ENCODE measurements around the gene GAB2. TPM values are rescaled to one million over a fixed set of nuclear protein-coding genes. Genes with fewer than 3 reads are reported as not detected.

GAB2 gene
- total RNA-seq, 1 donor from 2014 or later = 22.4 TPM

DNA sequence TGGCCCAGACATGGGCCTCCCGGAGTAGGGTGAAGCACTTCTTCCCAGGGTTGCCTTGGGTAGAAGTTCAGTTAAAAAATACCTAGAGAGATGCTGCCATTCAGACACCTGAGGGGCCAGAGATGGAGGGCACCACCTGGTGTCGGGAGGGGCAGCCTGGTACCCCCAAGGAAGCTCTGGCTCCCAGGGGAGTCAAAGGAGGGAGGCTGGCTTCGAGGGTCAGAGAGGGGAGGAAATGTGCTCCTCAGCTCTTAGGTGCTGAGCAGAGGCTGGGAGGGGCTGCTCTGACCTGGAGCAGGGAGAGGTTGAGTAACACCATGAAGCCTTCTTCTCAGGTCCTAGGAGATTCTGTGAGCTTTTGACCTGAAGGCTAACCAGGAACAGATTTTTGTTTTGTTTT lies 227.8 kb downstream of the GAB2 start:
- intact Hi-C loops (cut with micrococcal nuclease) = loop anchor here (2.0 kb wide), 3 partner anchors 33 to 375 kb away; partner anchors contain the start of gene GAB2
- POLR2A ChIA-PET = interaction anchor here (2.6 to 3.3 kb wide), 3 partner anchors 50 to 385 kb away, joined by 13 to 25 read pairs (median 17); partner anchors contain the start of genes ALG8, INTS4 and NARS2

DNA sequence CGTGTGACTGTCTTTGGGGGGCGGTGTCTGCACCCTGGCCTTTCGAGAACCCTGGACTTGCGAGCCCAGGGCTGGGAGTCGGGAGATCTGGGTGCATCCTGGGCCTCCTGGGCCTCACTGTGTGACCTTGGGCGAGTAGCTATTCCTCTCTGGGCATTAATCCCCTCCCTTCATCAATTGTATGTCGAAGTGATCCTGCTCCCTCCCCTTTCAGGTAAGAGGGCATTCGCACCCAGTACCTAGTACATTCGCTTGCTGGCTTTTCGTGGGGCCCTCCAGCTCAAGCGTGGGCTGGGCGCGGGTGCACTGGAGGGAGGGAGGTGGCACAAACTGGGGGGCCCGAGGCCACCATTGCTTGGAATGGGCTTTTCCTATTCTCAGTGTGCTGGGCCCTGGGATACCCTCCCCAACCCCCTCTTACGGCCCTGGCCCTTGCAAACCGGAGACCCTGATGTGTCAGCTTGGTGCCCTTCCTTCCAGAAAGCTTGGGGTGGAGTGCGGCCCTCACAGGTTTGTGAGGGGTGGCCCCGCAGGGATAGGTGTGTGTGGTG lies 228.4 kb downstream of the GAB2 start:
- no peak for ATAC-seq (ENCODE audit: low read depth)
- Mint-ChIP-seq H3K27ac (no peak overlapping the region), H3K4me1 (peaks cover 36% of the 10 kb centered on the region), H3K27me3 (no peaks in the 10 kb centered on the region), H3K36me3 (ENCODE audit: low read depth) (peaks cover 7% of the 10 kb centered on the region), H3K9me3 (no peaks in the 10 kb centered on the region), H3K4me3 (peak overlapping the region; percentile 95)
- ChIA-PET CTCF (no interaction called here), POLR2A (interaction anchor here (1.5 to 3.3 kb wide), 5 partner anchors 50 to 385 kb away, joined by 11 to 25 read pairs (median 17); partner anchors contain the start of genes ALG8, GAB2, INTS4 and NARS2)
- no peak for DNase-seq
- intact Hi-C loops (cut with micrococcal nuclease) = loop anchor here (2.0 kb wide), 3 partner anchors 34 to 376 kb away; partner anchors contain the start of gene GAB2
- TF ChIP-seq, protein P1, sequence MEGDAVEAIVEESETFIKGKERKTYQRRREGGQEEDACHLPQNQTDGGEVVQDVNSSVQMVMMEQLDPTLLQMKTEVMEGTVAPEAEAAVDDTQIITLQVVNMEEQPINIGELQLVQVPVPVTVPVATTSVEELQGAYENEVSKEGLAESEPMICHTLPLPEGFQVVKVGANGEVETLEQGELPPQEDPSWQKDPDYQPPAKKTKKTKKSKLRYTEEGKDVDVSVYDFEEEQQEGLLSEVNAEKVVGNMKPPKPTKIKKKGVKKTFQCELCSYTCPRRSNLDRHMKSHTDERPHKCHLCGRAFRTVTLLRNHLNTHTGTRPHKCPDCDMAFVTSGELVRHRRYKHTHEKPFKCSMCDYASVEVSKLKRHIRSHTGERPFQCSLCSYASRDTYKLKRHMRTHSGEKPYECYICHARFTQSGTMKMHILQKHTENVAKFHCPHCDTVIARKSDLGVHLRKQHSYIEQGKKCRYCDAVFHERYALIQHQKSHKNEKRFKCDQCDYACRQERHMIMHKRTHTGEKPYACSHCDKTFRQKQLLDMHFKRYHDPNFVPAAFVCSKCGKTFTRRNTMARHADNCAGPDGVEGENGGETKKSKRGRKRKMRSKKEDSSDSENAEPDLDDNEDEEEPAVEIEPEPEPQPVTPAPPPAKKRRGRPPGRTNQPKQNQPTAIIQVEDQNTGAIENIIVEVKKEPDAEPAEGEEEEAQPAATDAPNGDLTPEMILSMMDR (IDR thresholded peaks at IDR 0.05) = no peak

More for the DNA sequence above, 227.8 kb downstream of the GAB2 start:
- no peaks in the 10 kb centered on the region for H3K27me3 Mint-ChIP-seq
- no peak overlapping the region for H3K27ac Mint-ChIP-seq
- no peaks in the 10 kb centered on the region for H3K9me3 Mint-ChIP-seq
- CTCF ChIA-PET = no interaction called here
- TF ChIP-seq, protein P1 (IDR thresholded peaks at IDR 0.05) = no peak
- peaks cover 7% of the 10 kb centered on the region for H3K36me3 Mint-ChIP-seq (ENCODE audit: low read depth)
- DNase-seq = no peak
- peak overlapping the region; percentile 95 for H3K4me3 Mint-ChIP-seq
- peaks cover 36% of the 10 kb centered on the region for H3K4me1 Mint-ChIP-seq
- ATAC-seq (ENCODE audit: low read depth) = no peak

DNA sequence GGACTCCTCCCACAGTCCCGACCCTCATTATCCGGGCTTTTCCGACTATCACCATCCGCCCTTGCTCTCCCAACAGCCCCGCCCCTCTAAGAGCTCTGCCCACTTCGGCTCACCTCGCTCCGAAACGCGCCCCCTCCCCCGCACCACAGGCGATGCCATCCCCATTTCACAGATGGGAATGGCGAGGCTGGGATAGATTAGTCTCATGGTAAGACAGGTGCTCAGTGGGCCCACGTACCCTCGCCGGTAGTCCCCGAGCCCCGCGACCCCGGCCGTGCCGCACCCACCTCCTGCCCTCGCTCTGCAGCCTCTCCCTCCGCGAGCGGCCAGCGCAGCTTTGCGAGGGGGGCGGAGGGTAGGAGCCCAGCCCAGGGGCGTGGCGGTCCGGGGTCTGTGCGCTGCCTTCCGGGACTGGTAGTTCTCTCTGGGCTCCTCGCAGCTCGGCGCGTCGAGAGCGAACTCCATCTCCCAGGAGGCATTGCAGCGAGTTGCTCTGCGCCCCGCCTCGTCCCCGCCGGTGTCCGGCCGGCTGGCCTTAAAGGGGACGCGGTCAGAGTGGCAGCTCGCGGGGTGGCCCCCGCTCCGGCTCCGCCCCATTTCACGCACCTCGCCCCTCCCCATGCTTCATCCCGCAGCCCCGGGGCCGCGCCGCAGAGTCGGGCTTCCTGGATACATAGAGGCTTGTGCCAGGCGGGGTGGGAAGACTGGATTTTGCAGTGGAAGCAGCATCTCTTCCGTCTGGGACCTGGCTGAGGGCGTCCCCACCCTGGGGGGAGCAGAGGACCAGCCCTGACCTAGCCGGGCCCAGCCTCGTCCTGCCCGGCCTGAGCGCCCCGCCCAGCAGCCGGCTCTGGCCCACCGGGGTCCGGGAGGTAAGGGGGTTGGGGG lies 229.1 kb downstream of the GAB2 start, which contains the start of the genes KCTD21 and USP35:
KCTD21 (minus strand) TSS at position 341 of the 888 bp plus-strand sequence. CDS start 14,072 bp downstream, outside the sequence.
USP35 (plus strand) TSS at position 634 of the 888 bp plus-strand sequence. CDS start 7,327 bp downstream, outside the sequence.
- H3K27ac Mint-ChIP-seq = peak within 1 kb of the TSS; percentile 87
- H3K36me3 Mint-ChIP-seq (ENCODE audit: low read depth) = peaks cover 7% of the 10 kb centered on the region
- CTCF ChIA-PET = interaction anchor here (0.8 to 1.1 kb wide), 2 partner anchors 41 to 376 kb away, joined by 3 to 4 read pairs; no protein-coding TSS in a partner anchor
- ATAC-seq (ENCODE audit: low read depth) (peak; percentile 95), DNase-seq (peak; percentile 92)
- TF ChIP-seq, protein P1 (IDR thresholded peaks at IDR 0.05) = no peak
- H3K9me3 Mint-ChIP-seq = no peaks in the 10 kb centered on the region
- H3K4me3 Mint-ChIP-seq = peak within 1 kb of the TSS; percentile 95
- intact Hi-C loops (cut with micrococcal nuclease) = loop anchor here (1.0 to 2.0 kb wide), 9 partner anchors 34 to 551 kb away; partner anchors contain the start of genes ALG8, CLNS1A, GAB2 and INTS4
- H3K27me3 Mint-ChIP-seq = no peaks in the 10 kb centered on the region
- H3K4me1 Mint-ChIP-seq = peaks cover 36% of the 10 kb centered on the region
- POLR2A ChIA-PET = interaction anchor here (0.6 to 3.3 kb wide), 10 partner anchors 14 to 390 kb away, joined by 3 to 25 read pairs (median 9); partner anchors contain the start of genes ALG8, GAB2, INTS4 and NARS2

DNA sequence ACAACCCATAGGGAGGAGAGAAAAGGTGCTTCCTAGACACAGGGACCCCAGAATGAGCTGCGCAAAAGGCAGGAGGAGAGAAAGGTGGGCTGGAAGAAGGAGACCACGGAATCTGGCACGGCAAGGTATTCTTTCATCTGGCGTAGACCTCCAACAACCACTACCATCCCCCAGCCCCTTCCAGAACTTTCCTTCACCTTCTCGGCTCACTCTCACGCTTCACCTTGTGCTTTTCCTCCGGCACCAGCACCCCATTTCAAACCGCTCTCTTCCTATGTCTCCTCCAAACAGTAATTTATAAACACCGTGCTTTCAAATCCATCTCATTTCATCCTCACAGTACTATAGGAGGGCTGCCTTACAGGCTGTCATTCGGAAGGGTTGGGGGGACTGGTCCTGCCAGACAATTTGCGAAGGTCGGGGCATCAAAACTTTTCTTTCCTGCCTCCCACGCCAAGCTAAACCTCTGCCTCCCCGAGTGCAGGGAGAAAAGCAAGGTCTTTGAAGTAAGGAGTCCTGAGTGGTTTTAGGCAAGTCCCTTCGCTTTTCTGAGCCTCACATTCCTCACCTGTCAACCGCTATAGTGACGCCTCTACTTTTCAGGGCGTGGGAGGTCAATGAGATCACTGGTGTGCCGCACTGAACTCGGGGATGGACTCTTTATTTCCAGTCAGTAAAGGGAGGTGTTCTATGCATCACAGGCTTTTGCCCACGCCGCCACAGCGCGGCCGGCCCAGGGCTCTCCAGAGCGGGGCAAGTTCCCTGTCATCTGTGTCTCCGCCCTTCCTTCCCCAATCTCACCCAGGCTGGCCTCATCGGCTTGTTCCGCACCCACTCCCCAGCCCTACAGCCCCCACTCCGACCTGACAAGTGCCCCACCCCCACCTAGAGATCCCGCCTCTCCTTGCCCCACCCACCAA lies 230.0 kb downstream of the GAB2 start:
- ChIA-PET CTCF (interaction anchor here (0.8 to 1.1 kb wide), 2 partner anchors 40 to 377 kb away, joined by 3 to 4 read pairs; no protein-coding TSS in a partner anchor), POLR2A (interaction anchor here (0.6 to 3.3 kb wide), 9 partner anchors 15 to 391 kb away, joined by 4 to 25 read pairs (median 11); partner anchors contain the start of genes ALG8, GAB2, INTS4 and NARS2)
- peak overlapping the region; percentile 87 for H3K27ac Mint-ChIP-seq
- H3K9me3 Mint-ChIP-seq = no peaks in the 10 kb centered on the region
- peak; percentile 56 for DNase-seq
- H3K36me3 Mint-ChIP-seq (ENCODE audit: low read depth) = peaks cover 12% of the 10 kb centered on the region
- no peak for ATAC-seq (ENCODE audit: low read depth)
- TF ChIP-seq, protein P1 (IDR thresholded peaks at IDR 0.05) = no peak
- no peaks in the 10 kb centered on the region for H3K27me3 Mint-ChIP-seq
- intact Hi-C loops (cut with micrococcal nuclease) = loop anchor here (1.0 to 2.0 kb wide), 9 partner anchors 35 to 550 kb away; partner anchors contain the start of genes ALG8, CLNS1A, GAB2 and INTS4
- peaks cover 34% of the 10 kb centered on the region for H3K4me1 Mint-ChIP-seq
- H3K4me3 Mint-ChIP-seq = peak overlapping the region; percentile 95
